Parathyroid adenoma (tissue), 2 donors: ENCODE measurements around the gene ZNF681.

Experiments
- H2AFZ ChIP-seq: fragments of 300-600 bp; sonication (generic); one replicate; pipeline ENCODE4 v1.7.0; 2017; ENCODE audit warnings: antibody characterized with exemption, mild to moderate bottlenecking
- H3K27ac ChIP-seq: fragments of 300-600 bp; sonication (generic); one replicate; pipeline ENCODE4 v1.7.0; 2017
- H3K27me3 ChIP-seq: fragments of 300-600 bp; sonication (generic); one replicate; pipeline ENCODE4 v1.7.0; 2017; ENCODE audit warnings: low read length; ENCODE audit not compliant: control insufficient read depth, insufficient read depth
- H3K36me3 ChIP-seq: fragments of 300-600 bp; sonication (generic); one replicate; pipeline ENCODE4 v1.7.0; 2017; ENCODE audit warnings: low read length; ENCODE audit not compliant: control insufficient read depth, insufficient read depth
- H3K4me1 ChIP-seq: fragments of 300-600 bp; sonication (generic); one replicate; pipeline ENCODE4 v1.7.0; 2017; ENCODE audit warnings: control low read depth
- H3K4me2 ChIP-seq: fragments of 300-600 bp; sonication (generic); one replicate; pipeline ENCODE4 v1.7.0; 2017; ENCODE audit warnings: low read length
- H3K4me3 ChIP-seq: fragments of 300-600 bp; sonication (generic); one replicate; pipeline ENCODE4 v1.7.0; 2017; ENCODE audit warnings: low read depth, low read length
- H3K79me2 ChIP-seq: fragments of 300-600 bp; sonication (generic); one replicate; pipeline ENCODE4 v1.7.0; 2017; ENCODE audit warnings: control low read depth
- H3K9ac ChIP-seq: fragments of 300-600 bp; sonication (generic); one replicate; pipeline ENCODE4 v1.7.0; 2017; ENCODE audit warnings: mild to moderate bottlenecking
- H3K9me3 ChIP-seq: fragments of 300-600 bp; sonication (generic); one replicate; pipeline ENCODE4 v1.7.0; 2017; ENCODE audit warnings: low read length; ENCODE audit not compliant: control insufficient read depth
- CTCF ChIP-seq: fragments of 300-600 bp; sonication (generic); IDR thresholded peaks from one replicate; pipeline ENCODE4 v1.7.0; 2017; ENCODE audit warnings: antibody characterized with exemption, mild to moderate bottlenecking
- donor health status: primary hyperparathyroidism.

Gene ZNF681

DNA sequence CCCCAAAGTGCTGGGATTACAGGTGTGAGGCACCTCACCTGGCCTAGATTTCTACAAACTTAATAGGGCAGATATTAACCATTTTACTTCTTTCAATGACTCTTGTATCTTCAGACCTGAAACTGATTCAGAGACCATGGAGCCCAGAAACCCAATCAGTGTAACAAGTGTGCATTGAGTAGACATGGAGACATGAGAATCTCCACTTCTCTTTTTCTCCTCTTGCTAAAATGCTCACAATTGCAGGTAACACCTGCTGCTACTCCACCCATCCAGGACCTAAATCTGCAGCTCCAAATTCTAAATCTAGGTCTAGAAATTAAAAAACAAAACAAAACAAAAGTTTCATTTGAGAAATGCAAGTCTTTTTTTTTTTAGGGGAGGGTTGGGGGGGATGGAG, 42.2 kb upstream of the ZNF681 start:
- H3K4me2 ChIP-seq, result no peak overlapping the region
- H3K79me2 ChIP-seq, result no peaks in the 10 kb centered on the region
- H3K27me3 ChIP-seq, result no peaks in the 10 kb centered on the region
- H2AFZ ChIP-seq, result no peak overlapping the region
- no peak overlapping the region for H3K4me3 ChIP-seq
- no peak for TF ChIP-seq CTCF
- no peak overlapping the region for H3K9ac ChIP-seq
- H3K27ac ChIP-seq, result no peak overlapping the region
- peaks cover 6% of the 10 kb centered on the region for H3K4me1 ChIP-seq
- no peaks in the 10 kb centered on the region for H3K36me3 ChIP-seq
- H3K9me3 ChIP-seq, result no peaks in the 10 kb centered on the region

DNA sequence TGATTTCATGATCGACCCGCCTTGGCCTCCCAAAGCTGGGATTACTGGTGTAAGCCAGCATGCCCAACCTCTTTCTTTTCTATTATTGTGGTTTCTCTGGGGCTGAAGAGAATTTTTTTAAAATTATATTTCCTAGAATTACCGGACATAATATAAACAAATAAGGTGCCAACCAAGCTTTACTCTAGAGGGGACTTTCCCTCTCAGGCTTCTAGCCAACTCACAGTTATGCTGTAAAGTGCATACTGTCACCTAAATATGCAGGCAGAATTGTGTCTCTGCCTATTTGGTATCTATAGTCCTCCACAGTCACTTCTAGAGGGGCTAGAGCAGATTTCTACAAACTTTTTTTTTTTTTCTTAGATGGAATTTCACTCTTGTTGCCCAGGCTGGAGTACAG, 41.6 kb upstream of the ZNF681 start:
- Histone ChIP-seq H3K36me3 (no peaks in the 10 kb centered on the region), H3K9ac (no peak overlapping the region), H3K79me2 (no peaks in the 10 kb centered on the region), H3K27ac (no peak overlapping the region), H2AFZ (no peak overlapping the region), H3K4me3 (no peak overlapping the region), H3K9me3 (no peaks in the 10 kb centered on the region), H3K27me3 (no peaks in the 10 kb centered on the region), H3K4me2 (no peak overlapping the region), H3K4me1 (peaks cover 6% of the 10 kb centered on the region)
- no peak for TF ChIP-seq CTCF

GRCh38 chr19:23799321-23799720, 40.6 kb upstream of the ZNF681 start:
- Histone ChIP-seq H3K27ac (no peak overlapping the region), H3K9me3 (no peaks in the 10 kb centered on the region), H3K27me3 (no peaks in the 10 kb centered on the region), H3K4me1 (peaks cover 6% of the 10 kb centered on the region), H3K9ac (no peak overlapping the region), H3K36me3 (no peaks in the 10 kb centered on the region), H3K79me2 (no peaks in the 10 kb centered on the region), H3K4me2 (no peak overlapping the region), H3K4me3 (no peak overlapping the region), H2AFZ (no peak overlapping the region)
- TF ChIP-seq CTCF, result no peak

DNA sequence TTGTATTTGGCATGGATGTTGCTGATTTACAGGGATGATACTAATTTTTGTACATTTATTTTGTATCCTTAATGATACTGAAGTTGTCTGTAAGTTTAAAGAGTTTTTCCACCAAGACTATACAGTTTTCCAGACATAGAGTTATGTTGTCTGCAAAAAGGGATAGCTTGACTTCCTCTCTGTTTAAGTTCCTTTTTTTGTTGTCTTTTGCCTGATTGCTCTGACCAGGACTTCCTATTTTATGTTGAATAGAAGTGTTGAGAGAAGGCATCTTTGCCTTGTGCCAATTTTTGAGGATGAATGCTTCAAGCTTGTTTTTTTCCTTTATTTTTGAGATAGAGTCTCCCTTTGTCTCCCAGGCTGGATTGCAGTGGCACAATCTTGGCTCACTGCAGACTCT, 36.8 kb upstream of the ZNF681 start:
- Histone ChIP-seq H3K27ac (no peak overlapping the region), H3K9me3 (no peaks in the 10 kb centered on the region)

More for the DNA sequence above, 36.8 kb upstream of the ZNF681 start:
- Histone ChIP-seq H3K4me3 (no peak overlapping the region), H3K9ac (no peak overlapping the region), H3K27me3 (no peaks in the 10 kb centered on the region), H2AFZ (no peak overlapping the region), H3K4me2 (no peak overlapping the region), H3K36me3 (no peaks in the 10 kb centered on the region), H3K79me2 (peaks cover 4% of the 10 kb centered on the region), H3K4me1 (no peaks in the 10 kb centered on the region)
- no peak for TF ChIP-seq CTCF
